DMS 273 treated with DMSO at 0.1 percent for 48 hours (cell line): ENCODE measurements around the gene OR1D5.
"Not testable (repeated sequence)": the region's sequence is repeated elsewhere in the genome, so short reads cannot be mapped to it uniquely, and the experiment has no call there.

Experiments used
- DNase-seq: peaks from one replicate; lab custom pipeline; 2025; lab: John Stamatoyannopoulos, UW

OR1D5 gene

GRCh38 chr17:3032258-3033247 lies 30.9 kb downstream of the OR1D5 start:
- no peak for DNase-seq

- DNase-seq: not testable (repeated sequence)
These were observed 32.4 kb downstream of the OR1D5 start for GRCh38 chr17:3030852-3031470.

GRCh38 chr17:3030096-3030495 lies 33.3 kb downstream of the OR1D5 start:
- DNase-seq: no peak

GRCh38 chr17:3029213-3029913 lies 34.0 kb downstream of the OR1D5 start:
- no peak for DNase-seq

- no peak for DNase-seq
These were observed 35.4 kb downstream of the OR1D5 start for GRCh38 chr17:3027786-3028532.

- DNase-seq: no peak
These were observed 36.3 kb downstream of the OR1D5 start for GRCh38 chr17:3026856-3027751.

- DNase-seq: no peak
These were observed 37.1 kb downstream of the OR1D5 start for GRCh38 chr17:3026125-3026855.

GRCh38 chr17:3025421-3026124 lies 37.8 kb downstream of the OR1D5 start:
- DNase-seq: no peak

GRCh38 chr17:3024346-3024745 lies 39.1 kb downstream of the OR1D5 start:
- no peak for DNase-seq

- DNase-seq: no peak
These were observed 41.2 kb downstream of the OR1D5 start for GRCh38 chr17:3022197-3022596.

- DNase-seq: no peak
These were observed 43.0 kb downstream of the OR1D5 start for GRCh38 chr17:3020381-3020780.

- no peak for DNase-seq
These were observed 43.6 kb downstream of the OR1D5 start for GRCh38 chr17:3019761-3020160.

- DNase-seq: no peak
These were observed 45.5 kb downstream of the OR1D5 start for GRCh38 chr17:3017936-3018335.

GRCh38 chr17:3015890-3016289 lies 47.5 kb downstream of the OR1D5 start:
- DNase-seq: no peak

- no peak for DNase-seq
These were observed 50.4 kb downstream of the OR1D5 start for GRCh38 chr17:3012926-3013581.
